Activated naive CD4-positive, alpha-beta T cell treated with anti-CD3 and anti-CD28 coated beads for 36 hours (primary cell): Measurements from ENCODE around the gene KCNS3. TPM values are rescaled to one million over a fixed set of nuclear protein-coding genes. Genes with fewer than 3 reads are reported as not detected.
"Not testable (repeated sequence)": the region's sequence is repeated elsewhere in the genome, so short reads cannot be mapped to it uniquely, and the experiment has no call there.

Experiments used
- CTCF ChIA-PET: fragments of 350-600 bp; sonication (Branson Sonifier 250); formaldehyde crosslinking; loops from one replicate; lab custom pipeline; 2021; ENCODE audit warnings: antibody characterized with exemption; lab: Charles Lee
- DNase-seq: peaks from one replicate; pipeline ENCODE4 v3.0.0-alpha.2; 2020
- H3K27ac Mint-ChIP-seq: one replicate; pipeline ENCODE4 v1.8.0; 2021; ENCODE audit warnings: mild to moderate bottlenecking, mixed read lengths
- H3K27me3 Mint-ChIP-seq: one replicate; pipeline ENCODE4 v1.8.0; 2021; ENCODE audit warnings: low read depth, mixed read lengths
- H3K36me3 Mint-ChIP-seq: one replicate; pipeline ENCODE4 v1.8.0; 2021; ENCODE audit warnings: low read depth, mixed read lengths
- H3K4me1 Mint-ChIP-seq: one replicate; pipeline ENCODE4 v1.8.0; 2021; ENCODE audit warnings: low read depth, mixed read lengths
- H3K4me3 Mint-ChIP-seq: one replicate; pipeline ENCODE4 v1.8.0; 2021; ENCODE audit warnings: mild to moderate bottlenecking, moderate library complexity, mixed read lengths
- H3K9me3 Mint-ChIP-seq: one replicate; pipeline ENCODE4 v1.8.0; 2021; ENCODE audit warnings: mixed read lengths
- intact Hi-C: fragments of 100-400 bp; cut with micrococcal nuclease; formaldehyde crosslinking; loops from one replicate; pipeline ENCODE4 v1.15.1; 2023
- total RNA-seq, 2 experiments: library from RNA; stranded (reverse); gene quantifications; one replicate each; pipeline ENCODE4 v1.2.3, GENCODE V29; 2021

KCNS3 gene
- total RNA-seq, 2 experiments from 2014 or later: 0.14 to 0.22 TPM

- Mint-ChIP-seq H3K9me3 (no peaks in the 10 kb centered on the region), H3K36me3 (no peaks in the 10 kb centered on the region)
- intact Hi-C loops: no loop called here
Observed at GRCh38 chr2:17959356-17959755, 80.9 kb downstream of the KCNS3 start.

DNA sequence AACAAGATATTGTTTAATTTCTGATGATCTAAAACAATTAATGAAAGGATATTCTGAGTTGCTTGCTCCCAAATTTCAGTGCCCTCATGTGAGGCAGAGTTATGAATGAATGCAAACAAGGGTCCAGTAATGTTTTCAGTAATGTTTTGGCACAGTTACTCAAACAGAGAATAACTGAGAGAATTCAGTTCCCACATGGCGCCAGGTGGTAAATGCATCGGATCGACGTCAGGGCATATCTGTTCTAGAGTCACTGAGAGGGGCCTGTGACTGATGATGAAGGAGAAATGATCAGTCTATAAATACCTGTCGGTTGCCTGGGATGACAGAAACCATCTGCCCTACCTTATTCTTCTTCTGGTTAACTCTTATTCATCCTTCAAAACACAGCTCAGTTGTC is 81.4 kb downstream of the KCNS3 start:
- Mint-ChIP-seq H3K4me1 (no peaks in the 10 kb centered on the region), H3K9me3 (no peaks in the 10 kb centered on the region), H3K36me3 (no peaks in the 10 kb centered on the region), H3K27ac (no peak overlapping the region), H3K4me3 (no peak overlapping the region), H3K27me3 (peaks cover 2% of the 10 kb centered on the region)
- DNase-seq: no peak
- CTCF ChIA-PET: no interaction called here
- intact Hi-C loops: no loop called here

More at GRCh38 chr2:17959356-17959755, 80.9 kb downstream of the KCNS3 start:
- H3K4me1 Mint-ChIP-seq: no peaks in the 10 kb centered on the region
- DNase-seq: no peak
- H3K27ac Mint-ChIP-seq: no peak overlapping the region
- no peak overlapping the region for H3K4me3 Mint-ChIP-seq
- peaks cover 2% of the 10 kb centered on the region for H3K27me3 Mint-ChIP-seq
- CTCF ChIA-PET: no interaction called here

DNA sequence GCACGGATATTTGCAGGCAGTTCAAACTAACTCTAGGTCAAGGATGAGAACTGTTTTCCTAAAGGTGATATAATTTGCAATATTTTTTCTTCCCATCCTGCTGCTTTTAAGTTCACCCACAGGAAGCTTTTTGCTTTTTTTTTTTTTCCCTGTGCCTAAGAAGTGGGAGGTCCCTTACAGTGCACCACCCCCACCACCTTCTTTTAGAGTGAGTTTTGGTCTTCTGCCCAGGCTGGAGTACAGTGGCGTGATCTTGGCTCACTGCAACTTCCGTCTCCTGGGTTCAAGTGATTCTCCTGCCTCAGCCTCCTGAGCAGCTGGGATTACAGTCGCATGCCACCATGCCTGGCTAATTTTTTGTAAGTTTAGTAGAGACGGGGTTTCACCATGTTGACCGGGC is 82.5 kb downstream of the KCNS3 start:
- no peak overlapping the region for H3K27ac Mint-ChIP-seq
- intact Hi-C loops: no loop called here
- no peaks in the 10 kb centered on the region for H3K36me3 Mint-ChIP-seq
- DNase-seq: no peak
- CTCF ChIA-PET: no interaction called here
- no peaks in the 10 kb centered on the region for H3K4me1 Mint-ChIP-seq
- H3K4me3 Mint-ChIP-seq: no peak overlapping the region
- H3K9me3 Mint-ChIP-seq: no peaks in the 10 kb centered on the region
- peaks cover 2% of the 10 kb centered on the region for H3K27me3 Mint-ChIP-seq

- no peak for DNase-seq
- intact Hi-C loops: no loop called here
- Mint-ChIP-seq H3K27ac (no peak overlapping the region), H3K4me1 (no peaks in the 10 kb centered on the region), H3K27me3 (peaks cover 2% of the 10 kb centered on the region), H3K9me3 (no peaks in the 10 kb centered on the region), H3K36me3 (no peaks in the 10 kb centered on the region), H3K4me3 (no peak overlapping the region)
- CTCF ChIA-PET: no interaction called here
Observed at GRCh38 chr2:17961789-17962188, 83.3 kb downstream of the KCNS3 start.

- Mint-ChIP-seq H3K4me3 (no peak overlapping the region), H3K4me1 (no peaks in the 10 kb centered on the region)
Observed at GRCh38 chr2:17962876-17963275, 84.4 kb downstream of the KCNS3 start.

GRCh38 chr2:17963571-17963970 is 85.1 kb downstream of the KCNS3 start:
- DNase-seq, H3K4me1 Mint-ChIP-seq, H3K27me3 Mint-ChIP-seq, H3K36me3 Mint-ChIP-seq, intact Hi-C loops, H3K4me3 Mint-ChIP-seq, CTCF ChIA-PET, H3K27ac Mint-ChIP-seq, H3K9me3 Mint-ChIP-seq: not testable (repeated sequence)

More at GRCh38 chr2:17962876-17963275, 84.4 kb downstream of the KCNS3 start:
- CTCF ChIA-PET: no interaction called here
- intact Hi-C loops: no loop called here
- no peak for DNase-seq
- Mint-ChIP-seq H3K27me3 (peaks cover 2% of the 10 kb centered on the region), H3K27ac (no peak overlapping the region), H3K36me3 (no peaks in the 10 kb centered on the region), H3K9me3 (no peaks in the 10 kb centered on the region)

- DNase-seq: no peak
- Mint-ChIP-seq H3K4me3 (no peak overlapping the region), H3K27ac (no peak overlapping the region), H3K4me1 (no peaks in the 10 kb centered on the region), H3K27me3 (peaks cover 4% of the 10 kb centered on the region), H3K36me3 (no peaks in the 10 kb centered on the region), H3K9me3 (no peaks in the 10 kb centered on the region)
- intact Hi-C loops: no loop called here
- CTCF ChIA-PET: no interaction called here
Observed at GRCh38 chr2:17965196-17965595, 86.7 kb downstream of the KCNS3 start.

- peaks cover 6% of the 10 kb centered on the region for H3K27me3 Mint-ChIP-seq
- no peak overlapping the region for H3K4me3 Mint-ChIP-seq
- H3K27ac Mint-ChIP-seq: no peak overlapping the region
- intact Hi-C loops: no loop called here
- H3K36me3 Mint-ChIP-seq: no peaks in the 10 kb centered on the region
- H3K4me1 Mint-ChIP-seq: no peaks in the 10 kb centered on the region
- CTCF ChIA-PET: no interaction called here
- no peak for DNase-seq
- no peaks in the 10 kb centered on the region for H3K9me3 Mint-ChIP-seq
Observed at GRCh38 chr2:17966798-17967197, 88.3 kb downstream of the KCNS3 start.

- DNase-seq: no peak
- Mint-ChIP-seq H3K4me3 (no peak overlapping the region), H3K9me3 (no peaks in the 10 kb centered on the region), H3K27me3 (peaks cover 10% of the 10 kb centered on the region), H3K4me1 (no peaks in the 10 kb centered on the region), H3K36me3 (no peaks in the 10 kb centered on the region), H3K27ac (no peak overlapping the region)
- intact Hi-C loops: no loop called here
- CTCF ChIA-PET: no interaction called here
Observed at GRCh38 chr2:17969661-17970060, 91.2 kb downstream of the KCNS3 start.

DNA sequence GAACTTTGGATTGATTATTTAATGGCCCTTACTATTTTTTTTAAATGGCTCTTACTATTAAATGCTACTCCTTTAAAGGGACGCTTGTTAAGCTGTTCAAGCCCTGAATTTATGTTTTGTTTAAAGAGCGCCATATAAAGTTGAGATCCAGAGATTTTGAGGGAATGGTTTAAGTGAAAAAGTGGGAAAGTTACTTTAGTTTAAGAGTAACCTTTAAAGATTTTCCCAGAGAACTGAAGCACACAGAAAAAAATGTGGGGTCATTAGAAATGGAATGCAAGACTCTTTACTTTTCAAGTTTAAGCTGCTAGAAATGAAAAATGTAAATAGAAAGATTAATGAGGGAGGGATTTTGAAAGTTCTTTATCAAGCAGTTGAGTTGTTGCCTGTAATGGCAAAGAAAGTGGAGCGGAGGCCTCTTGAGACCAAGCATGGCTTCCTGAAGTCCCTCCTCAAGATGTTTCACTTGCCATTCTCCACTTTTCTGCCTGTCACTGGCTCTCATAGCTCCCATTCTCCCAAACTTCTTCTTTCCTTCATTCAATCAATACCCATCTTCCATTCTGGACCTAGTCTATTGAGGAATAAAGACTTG is 93.2 kb downstream of the KCNS3 start:
- intact Hi-C loops: no loop called here
- no peaks in the 10 kb centered on the region for H3K4me1 Mint-ChIP-seq
- no peak for DNase-seq
- no peaks in the 10 kb centered on the region for H3K9me3 Mint-ChIP-seq
- H3K36me3 Mint-ChIP-seq: no peaks in the 10 kb centered on the region
- H3K27me3 Mint-ChIP-seq: peaks cover 8% of the 10 kb centered on the region
- CTCF ChIA-PET: no interaction called here
- H3K4me3 Mint-ChIP-seq: no peak overlapping the region
- no peak overlapping the region for H3K27ac Mint-ChIP-seq

GRCh38 chr2:17972991-17973390 is 94.5 kb downstream of the KCNS3 start:
- H3K36me3 Mint-ChIP-seq: no peaks in the 10 kb centered on the region
- CTCF ChIA-PET: no interaction called here
- H3K4me3 Mint-ChIP-seq: no peak overlapping the region
- no peak for DNase-seq
- no peaks in the 10 kb centered on the region for H3K4me1 Mint-ChIP-seq
- no peaks in the 10 kb centered on the region for H3K9me3 Mint-ChIP-seq
- H3K27me3 Mint-ChIP-seq: peaks cover 8% of the 10 kb centered on the region
- intact Hi-C loops: no loop called here
- H3K27ac Mint-ChIP-seq: no peak overlapping the region

- intact Hi-C loops: no loop called here
- no peak overlapping the region for H3K4me3 Mint-ChIP-seq
- H3K27me3 Mint-ChIP-seq: peaks cover 6% of the 10 kb centered on the region
- H3K4me1 Mint-ChIP-seq: no peaks in the 10 kb centered on the region
- no peak for DNase-seq
- CTCF ChIA-PET: no interaction called here
- no peaks in the 10 kb centered on the region for H3K9me3 Mint-ChIP-seq
- no peaks in the 10 kb centered on the region for H3K36me3 Mint-ChIP-seq
- H3K27ac Mint-ChIP-seq: no peak overlapping the region
Observed at GRCh38 chr2:17975401-17975800, 96.9 kb downstream of the KCNS3 start.

DNA sequence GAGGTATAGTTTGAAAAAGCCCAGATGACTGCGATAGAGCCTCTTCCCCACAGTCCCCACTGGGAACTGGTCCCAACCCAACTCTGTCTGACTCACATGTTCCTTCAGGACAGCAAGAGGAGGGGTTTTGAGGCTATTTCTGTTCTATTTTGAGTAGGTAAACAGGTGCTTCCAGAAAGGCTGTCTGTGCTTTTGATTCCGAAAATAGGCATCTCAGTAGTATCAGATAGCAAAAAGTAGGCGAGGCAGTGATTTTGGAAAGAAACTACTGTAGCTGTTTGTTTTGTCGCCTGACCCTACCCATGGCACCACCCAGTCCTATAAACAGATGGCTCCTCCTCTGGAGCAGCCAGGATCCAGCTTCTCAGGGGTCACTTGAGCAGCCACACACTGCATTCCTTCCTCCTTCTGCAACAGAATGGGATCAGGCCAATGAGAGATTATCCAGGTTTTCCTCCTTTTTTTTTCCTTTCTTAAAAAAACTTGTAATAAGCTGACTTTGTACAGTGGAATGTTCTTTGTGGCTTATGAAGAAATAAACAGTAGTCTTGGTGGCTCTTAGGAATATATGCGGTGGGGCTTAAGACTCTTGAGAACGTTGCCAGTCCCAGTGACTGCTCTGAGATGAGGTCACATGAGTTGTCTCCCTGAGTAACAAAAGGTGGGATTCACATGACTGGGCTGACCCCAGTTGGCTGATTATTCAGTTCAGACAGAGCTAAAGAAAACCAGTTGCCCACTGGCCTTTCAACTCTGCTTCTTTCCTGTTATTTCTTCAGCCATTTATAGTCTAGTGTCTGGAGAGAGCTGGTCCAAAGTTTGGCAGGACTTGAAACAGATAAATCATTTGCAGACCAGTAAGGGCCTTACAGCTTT is 98.6 kb downstream of the KCNS3 start:
- DNase-seq: no peak
- Mint-ChIP-seq H3K36me3 (no peaks in the 10 kb centered on the region), H3K9me3 (no peaks in the 10 kb centered on the region), H3K4me3 (no peak overlapping the region), H3K27ac (no peak overlapping the region), H3K4me1 (no peaks in the 10 kb centered on the region), H3K27me3 (peaks cover 4% of the 10 kb centered on the region)
- CTCF ChIA-PET: interaction anchor here (0.7 kb wide), 1 partner anchor 168 kb away, joined by 3 read pairs; no protein-coding TSS in a partner anchor
- intact Hi-C loops: no loop called here
